Vein endothelial cell (primary cell): ENCODE results near the gene SDR42E2. TPM values are rescaled to one million over a fixed set of nuclear protein-coding genes. Genes with fewer than 3 reads are reported as not detected.

ENCODE experiments used
- total RNA-seq: library from RNA; depleted of rRNA; stranded (reverse); fragments of >200 nt; gene quantifications from 2 replicates; pipeline ENCODE4 v1.2.3, GENCODE V29; 2012

SDR42E2 gene
- not detected in 2 replicates for total RNA-seq

GRCh38 chr16:22161999-22162655 lies at the start of gene SDR42E2:
TSS of gene SDR42E2 (plus strand) at chr16:22162506. CDS start at chr16:22165583, 3,077 bp downstream.

DNA sequence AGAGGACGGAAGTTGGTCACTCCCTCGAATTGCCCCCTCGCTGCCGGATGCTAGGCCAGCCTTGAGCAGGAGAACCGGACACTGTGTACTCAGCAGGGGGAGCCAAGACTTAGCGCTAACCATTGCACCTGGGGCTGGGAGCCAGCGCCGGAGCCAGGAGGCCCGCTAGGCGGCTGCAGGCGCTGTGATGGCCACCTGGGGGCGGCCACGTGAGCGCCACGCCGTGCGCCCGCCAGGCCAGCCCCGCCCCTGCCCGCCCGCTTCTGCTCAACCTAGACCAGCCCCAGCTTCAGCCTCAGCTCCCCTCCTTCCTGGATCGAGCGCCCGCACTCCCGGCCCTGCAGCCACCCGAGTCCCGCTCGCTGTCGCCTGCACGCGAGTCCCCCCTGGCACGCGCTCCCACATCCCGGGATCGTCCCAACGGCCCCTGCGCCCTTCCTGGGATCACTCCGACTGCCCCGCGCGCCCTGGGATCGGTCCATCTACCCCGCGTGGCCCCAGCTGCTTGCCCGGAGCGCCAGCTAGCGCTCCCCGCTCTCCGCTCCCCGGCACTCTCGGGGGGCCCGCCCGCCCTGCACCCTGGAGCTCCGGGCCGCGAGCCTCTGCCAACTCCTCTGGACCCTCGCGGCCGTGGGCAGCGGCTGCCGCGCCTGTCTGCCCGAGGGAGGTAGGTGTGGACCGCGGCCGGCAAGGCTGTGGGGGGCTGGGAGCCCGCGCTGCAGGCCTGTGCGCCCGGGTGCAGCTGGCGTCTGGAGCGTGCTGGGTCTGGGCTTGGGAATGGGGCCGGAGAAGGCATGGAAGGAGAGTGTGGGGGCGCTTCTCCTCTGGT lies 43.9 kb downstream of the SDR42E2 start, which contains the start of gene EEF2K:
Gene EEF2K (plus strand): TSS at position 266 of the 829 bp plus-strand sequence. CDS start 19,452 bp downstream, outside the sequence.

Other genes starting within 250 kb of the SDR42E2 start
- 193 and 205 TPM in 2 replicates for gene UQCRC2, start 209.1 kb upstream of the SDR42E2 start, total RNA-seq
- not detected in 2 replicates for gene PDZD9, start 161.4 kb upstream of the SDR42E2 start, total RNA-seq
- gene MOSMO, start 154.4 kb upstream of the SDR42E2 start, total RNA-seq: 25.2 and 35.5 TPM in 2 replicates
- gene VWA3A, start 70.0 kb upstream of the SDR42E2 start, total RNA-seq: not detected in 2 replicates
- 55.3 and 60.1 TPM in 2 replicates for gene EEF2K, start 43.8 kb downstream of the SDR42E2 start, total RNA-seq
- 31.0 and 38.5 TPM in 2 replicates for gene POLR3E, start 134.9 kb downstream of the SDR42E2 start, total RNA-seq
- gene CDR2, start 212.1 kb downstream of the SDR42E2 start, total RNA-seq: 41.8 and 44.4 TPM in 2 replicates